ENCODE results near the gene ZNF687. TPM values are rescaled to one million over a fixed set of nuclear protein-coding genes. Genes with fewer than 3 reads are reported as not detected.

Gene ZNF687
- total and polyA plus RNA-seq, 12 donors: 7.5 to 38.3 (median 30.8) TPM

DNA sequence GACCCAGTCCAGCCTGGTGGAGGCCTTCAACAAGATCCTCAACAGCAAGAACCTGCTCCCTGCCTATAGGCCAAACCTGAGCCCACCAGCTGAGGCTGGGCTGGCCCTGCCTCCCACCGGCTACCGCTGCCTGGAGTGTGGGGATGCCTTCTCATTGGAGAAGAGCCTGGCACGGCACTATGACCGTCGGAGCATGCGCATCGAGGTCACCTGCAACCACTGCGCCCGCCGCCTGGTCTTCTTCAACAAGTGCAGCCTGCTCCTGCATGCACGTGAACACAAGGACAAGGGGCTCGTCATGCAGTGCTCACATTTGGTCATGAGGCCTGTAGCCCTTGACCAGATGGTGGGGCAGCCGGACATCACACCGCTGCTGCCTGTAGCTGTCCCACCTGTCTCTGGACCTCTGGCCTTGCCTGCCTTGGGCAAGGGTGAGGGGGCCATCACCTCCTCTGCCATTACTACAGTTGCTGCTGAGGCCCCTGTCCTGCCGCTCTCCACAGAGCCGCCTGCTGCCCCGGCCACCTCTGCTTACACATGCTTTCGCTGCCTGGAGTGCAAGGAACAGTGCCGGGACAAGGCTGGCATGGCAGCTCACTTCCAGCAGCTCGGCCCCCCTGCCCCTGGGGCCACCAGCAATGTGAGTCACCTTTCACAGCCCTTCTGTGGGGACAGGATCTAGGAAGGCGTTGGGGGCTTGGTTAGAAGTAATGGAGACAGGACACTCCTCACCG lies 5.8 kb downstream of the ZNF687 start:
- 85 to 93% (median 93%) methylated on average over 4 to 22 of the region's 22 CpGs for WGBS, 4 donors
- no peak overlapping the region for H3K27ac ChIP-seq
- peaks cover 0 to 72% of the 10 kb centered on the region in 2 donors for H3K36me3 ChIP-seq (replicated peaks in 1 of 2)
- TF ChIP-seq CTCF (IDR thresholded peaks at IDR 0.05) (no peak), POLR2A (IDR thresholded peaks at IDR 0.05) (no peak)
- no peaks in the 10 kb centered on the region for H3K9me3 ChIP-seq (replicated peaks in 1 of 3)
- no peak overlapping the region for H3K4me3 ChIP-seq
- no peaks in the 10 kb centered on the region for H3K27me3 ChIP-seq
- intact Hi-C loops (cut with DNase I): loop anchor here in 1 of 2 donors (10.0 kb wide), 1 partner anchor 117 kb away; no protein-coding TSS in a partner anchor
- DNase-seq: no peak
- peaks cover 8 to 16% of the 10 kb centered on the region in 2 donors for H3K4me1 ChIP-seq (replicated peaks in 1 of 2)

GRCh38 chr1:151288502-151288901 lies 6.4 kb downstream of the ZNF687 start:
- peaks cover 3 to 10% of the 10 kb centered on the region in 2 donors for H3K4me1 ChIP-seq (replicated peaks in 1 of 2)
- no peak overlapping the region for H3K4me3 ChIP-seq
- intact Hi-C loops (cut with DNase I): loop anchor here in 1 of 2 donors (10.0 kb wide), 1 partner anchor 116 kb away; no protein-coding TSS in a partner anchor
- WGBS, 4 donors: 87 to 88% (median 87%) methylated on average over 12 to 14 of the region's 14 CpGs
- no peaks in the 10 kb centered on the region for H3K27me3 ChIP-seq
- H3K27ac ChIP-seq: no peak overlapping the region
- peaks cover 0 to 77% of the 10 kb centered on the region in 2 donors for H3K36me3 ChIP-seq (replicated peaks in 1 of 2)
- TF ChIP-seq POLR2A (IDR thresholded peaks at IDR 0.05): no peak
- TF ChIP-seq CTCF (IDR thresholded peaks at IDR 0.05): no peak
- DNase-seq: no peak
- H3K9me3 ChIP-seq (replicated peaks in 1 of 3): no peaks in the 10 kb centered on the region

GRCh38 chr1:151289080-151289935 lies 7.2 kb downstream of the ZNF687 start:
- no peak for TF ChIP-seq POLR2A (IDR thresholded peaks at IDR 0.05)
- no peak for TF ChIP-seq CTCF (IDR thresholded peaks at IDR 0.05)
- Histone ChIP-seq H3K27me3 (no peaks in the 10 kb centered on the region), H3K4me3 (no peak overlapping the region), H3K4me1 (replicated peaks in 1 of 2) (peaks cover 0 to 2% of the 10 kb centered on the region in 2 donors), H3K9me3 (replicated peaks in 1 of 3) (no peaks in the 10 kb centered on the region), H3K36me3 (replicated peaks in 1 of 2) (peaks cover 0 to 85% of the 10 kb centered on the region in 2 donors), H3K27ac (no peak overlapping the region)
- intact Hi-C loops (cut with DNase I): loop anchor here in 1 of 2 donors (10.0 kb wide), 1 partner anchor 115 kb away; no protein-coding TSS in a partner anchor
- DNase-seq: no peak
- WGBS, 4 donors: 65 to 96% (median 71%) methylated on average over 6 to 18 of the region's 18 CpGs
